K562 (cell line): ENCODE measurements around the gene RNU5D-1. TPM values are rescaled to one million over a fixed set of nuclear protein-coding genes. Genes with fewer than 3 reads are reported as not detected.

Experiments used
- BRD4 ChIP-seq: fragments of 200-600 bp; sonication (generic); IDR thresholded peaks from 2 replicates; pipeline ENCODE4 v1.6.1; 2017; ENCODE audit warnings: inconsistent platforms
- DMBX1 ChIP-seq: fragments of 250-450 bp; sonication (Bioruptor Pico); IDR thresholded peaks from 2 replicates; pipeline ENCODE4 v1.8.0; 2022; ENCODE audit warnings: inconsistent platforms, mild to moderate bottlenecking, moderate library complexity, borderline replicate concordance
- ETV5 ChIP-seq: sonication (generic); formaldehyde crosslinking; IDR thresholded peaks from 2 replicates; pipeline ENCODE4 v1.4.0; 2020; ENCODE audit warnings: low read depth, mild to moderate bottlenecking, missing genetic modification reagents
- ETV6 ChIP-seq, 3 experiments: fragments of 150-350 bp in 1 of 3; sonication (generic) in 1 of 3; formaldehyde crosslinking in 1 of 3; IDR thresholded peaks; 2 replicates each; pipeline versions ENCODE4 v1.6.1 to v1.8.0; 2014 to 2022; ENCODE audit warnings: borderline replicate concordance in 2 of 3, low read depth in 2 of 3, antibody characterized with exemption in 1 of 3, low read length in 1 of 3, mild to moderate bottlenecking in 1 of 3, missing genetic modification reagents in 1 of 3
- HLTF ChIP-seq: fragments of 450-650 bp; IDR thresholded peaks from 2 replicates; pipeline ENCODE4 v1.6.1; 2016
- HNRNPK ChIP-seq: fragments of 200-400 bp; formaldehyde crosslinking; IDR thresholded peaks from one replicate; pipeline ENCODE4 v1.6.1; 2018; ENCODE audit warnings: mild to moderate bottlenecking, low read depth, low read length; ENCODE audit not compliant: poor library complexity, severe bottlenecking
- HNRNPLL ChIP-seq: fragments of 200-400 bp; formaldehyde crosslinking; IDR thresholded peaks from 2 replicates; pipeline ENCODE4 v1.6.1; 2017; ENCODE audit warnings: low read length, low read depth, mild to moderate bottlenecking; ENCODE audit not compliant: poor library complexity, severe bottlenecking
- IRF1 ChIP-seq: sonication (generic); formaldehyde crosslinking; IDR thresholded peaks from 2 replicates; pipeline ENCODE4 v1.8.0; 2022; ENCODE audit warnings: missing genetic modification reagents, mild to moderate bottlenecking, borderline replicate concordance
- KDM5B ChIP-seq: fragments of 200-600 bp; sonication (generic); IDR thresholded peaks from 2 replicates; pipeline ENCODE4 v1.6.1; 2012; ENCODE audit warnings: low read depth, mild to moderate bottlenecking, moderate library complexity, low read length, control low read depth, inconsistent platforms; ENCODE audit not compliant: insufficient replicate concordance
- KLF6 ChIP-seq: fragments of 250-450 bp; sonication (Bioruptor Pico); IDR thresholded peaks from 2 replicates; pipeline ENCODE4 v1.4.0; 2020; ENCODE audit warnings: mild to moderate bottlenecking, moderate library complexity, borderline replicate concordance
- MEIS2 ChIP-seq: fragments of 450-650 bp; IDR thresholded peaks from 2 replicates; pipeline ENCODE4 v1.6.1; 2014; ENCODE audit warnings: mild to moderate bottlenecking; ENCODE audit not compliant: partially characterized antibody
- NBN ChIP-seq: fragments of 450-650 bp; IDR thresholded peaks from 2 replicates; pipeline ENCODE4 v1.6.1; 2016; ENCODE audit warnings: low read depth, mild to moderate bottlenecking
- NEUROD1 ChIP-seq: fragments of 150-350 bp; IDR thresholded peaks from 2 replicates; pipeline ENCODE4 v1.6.1; 2014; ENCODE audit warnings: borderline replicate concordance, low read length, low read depth; ENCODE audit not compliant: partially characterized antibody
- NR1H2 ChIP-seq: sonication (generic); formaldehyde crosslinking; IDR thresholded peaks from 2 replicates; pipeline ENCODE4 v1.4.0; 2020; ENCODE audit warnings: mild to moderate bottlenecking, missing genetic modification reagents
- POU5F1 ChIP-seq: fragments of 150-350 bp; IDR thresholded peaks from 2 replicates; pipeline ENCODE4 v1.6.1; 2014; ENCODE audit warnings: borderline replicate concordance, low read length, low read depth, mild to moderate bottlenecking; ENCODE audit not compliant: partially characterized antibody
- SP2 ChIP-seq: IDR thresholded peaks from 2 replicates; pipeline ENCODE4 v1.6.1; 2011; ENCODE audit warnings: mild to moderate bottlenecking, low read depth, low read length, moderate library complexity; ENCODE audit not compliant: poor library complexity, severe bottlenecking; ENCODE audit errors: extremely low read depth
- TFE3 ChIP-seq: fragments of 450-650 bp; formaldehyde crosslinking; IDR thresholded peaks from 2 replicates; pipeline ENCODE4 v1.4.0; 2020; ENCODE audit warnings: mild to moderate bottlenecking, mixed read lengths
- WHSC1 ChIP-seq: IDR thresholded peaks from one replicate; pipeline ENCODE4 v1.6.1; 2012; ENCODE audit warnings: low read length, control low read depth, inconsistent platforms
- ZBTB17 ChIP-seq: fragments of 450-650 bp; formaldehyde crosslinking; IDR thresholded peaks from 2 replicates; pipeline ENCODE4 v1.4.0; 2020; ENCODE audit warnings: mild to moderate bottlenecking
- ZNF695 ChIP-seq: fragments of 450-650 bp; formaldehyde crosslinking; IDR thresholded peaks from 2 replicates; pipeline ENCODE4 v1.4.0; 2020; ENCODE audit warnings: mild to moderate bottlenecking, moderate library complexity
- polyA plus RNA-seq, 8 experiments: library from polyadenylated mRNA; depleted of rRNA in 4 of 8; stranded (reverse) in 5 of 8; unstranded in 3 of 8; fragments of >200 nt; fragmentation: Nextera tagmentation in 2 of 8; fragmentation: Illumina TruSeq in 1 of 8; extraction: Ambion mirVana in 2 of 8; extraction: Trizol in 1 of 8; gene quantifications; 2 replicates each; pipeline versions ENCODE4 v1.2.1 to v1.2.3, GENCODE V29; 2011 to 2014; ENCODE audit warnings: inconsistent platforms in 1 of 8, missing spikeins in 1 of 8
- total RNA-seq, 7 experiments: library from RNA; depleted of rRNA in 6 of 7; stranded (reverse); fragments of >200 nt in 6 of 7; fragmentation: Illumina TruSeq in 2 of 7; extraction: Trizol in 2 of 7; gene quantifications; 2 replicates each; pipeline versions ENCODE4 v1.2.1 to v1.2.3, GENCODE V29; 2011 to 2021; ENCODE audit warnings: low replicate concordance in 1 of 7

Gene RNU5D-1
- total and polyA plus RNA-seq, 9 of the 15 experiments (the other 6 are each of a cell fraction or from before 2014, with no cell fraction given) = under 0.01 TPM; not detected in 8

GRCh38 chr1:44730741-44731512, at the start of gene RNU5D-1 (continued):
- TF ChIP-seq HNRNPK (no peak), NR1H2 (no peak; the same call in 1 of the 2 replicates), ETV6 (IDR thresholded peaks at IDR 0.05; ENCODE audit: borderline replicate concordance in 1 of 2, low read depth in 2 of 2, low read length in 1 of 2) (peak in 1 of 2 experiments; percentile 82; a peak in 2 of 4 replicates), ETV6 (CRISPR knock-in tag; IDR thresholded peaks at IDR 0.05; ENCODE audit: borderline replicate concordance) (peak; percentile 38; the same call in 1 of the 2 replicates), SP2 (no peak), POU5F1 (no peak), MEIS2 (peak; percentile 23), KLF6 (CRISPR knock-in tag) (peak; percentile 47; the same call in 1 of the 2 replicates), DMBX1 (no peak; the same call in 1 of the 2 replicates), NEUROD1 (peak; percentile 86), HLTF (peak; percentile 97), HNRNPLL (peak; percentile 39), NBN (peak; percentile 99), BRD4 (peak; percentile 28; the same call in 1 of the 2 replicates), WHSC1 (no peak), KDM5B (peak; percentile 100), ZBTB17 (CRISPR knock-in tag) (peak; percentile 95), ETV5 (CRISPR knock-in tag) (peak; percentile 63; the same call in 1 of the 2 replicates), IRF1 (CRISPR knock-in tag) (0 out of 2 replicates have a peak, but pooled peaks have one; percentile 38), TFE3 (CRISPR knock-in tag) (peak; percentile 63), ZNF695 (CRISPR knock-in tag) (peak; percentile 99)
